ENCODE data around the gene DCAF7.

Gene DCAF7

DNA sequence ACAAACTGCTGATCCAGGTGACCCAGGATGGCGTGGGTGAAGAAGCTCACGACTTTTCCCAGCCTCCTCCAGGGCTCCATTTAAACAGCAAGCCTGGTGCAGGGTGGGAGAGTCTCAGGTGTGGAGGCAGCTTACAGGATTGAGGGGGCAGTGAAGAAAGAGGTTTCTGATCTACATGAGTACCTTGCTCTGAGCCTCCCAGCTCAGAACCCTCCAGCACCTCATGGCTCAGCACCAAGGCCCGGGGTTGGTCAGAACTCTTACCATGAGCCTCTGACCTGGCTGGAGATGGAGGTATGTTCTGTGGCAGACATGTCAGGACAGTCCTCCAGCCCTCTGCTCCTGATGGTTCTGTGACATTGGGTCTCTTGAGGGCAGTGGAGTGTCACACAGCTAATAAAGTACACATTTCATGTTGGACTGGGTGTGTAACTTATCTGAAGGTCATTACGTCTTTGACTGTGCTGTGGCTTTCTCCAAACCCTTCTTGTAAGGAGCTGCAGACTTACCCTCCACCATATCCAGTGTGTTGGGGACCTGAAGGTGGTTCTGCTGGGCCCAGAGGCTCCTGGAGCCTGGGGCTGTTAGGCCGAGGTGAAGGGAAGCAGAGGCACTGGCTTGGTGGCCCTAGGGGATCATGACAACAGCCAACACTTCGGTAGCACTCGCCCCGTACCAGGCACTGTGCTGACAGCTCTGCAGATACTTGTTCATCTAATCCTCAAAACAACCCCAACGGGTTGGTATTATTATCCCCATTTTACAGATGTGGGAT, 3.8 kb upstream of the DCAF7 start:
- DNase-seq: no peak

DNA sequence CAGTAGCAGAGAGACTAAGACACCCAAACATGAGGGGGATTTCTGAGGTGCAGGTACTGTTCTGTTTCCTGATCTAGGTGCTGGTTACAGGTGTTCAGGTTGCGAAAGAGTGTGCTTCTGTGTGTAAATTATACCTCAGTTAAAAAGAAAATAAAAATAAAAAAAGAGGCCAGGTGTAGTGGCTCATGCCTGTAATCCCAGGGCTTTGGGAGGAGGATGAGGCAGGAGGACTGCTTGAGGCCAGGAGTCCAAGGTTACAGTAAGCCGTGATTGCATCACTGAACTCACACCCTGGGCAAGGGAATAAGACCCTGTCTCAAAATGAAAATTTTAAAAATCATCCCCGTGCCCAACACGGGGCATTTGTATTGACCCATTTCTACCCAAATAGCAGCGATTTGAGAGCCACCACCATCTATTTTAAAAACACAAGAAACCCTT, 3.2 kb upstream of the DCAF7 start:
- DNase-seq: no peak

- no peak for DNase-seq
Measured at GRCh38 chr17:63549289-63549945, 860 bp upstream of the DCAF7 start.

GRCh38 chr17:63550817-63551639, 751 bp downstream of the DCAF7 start:
- peak; percentile 41 for DNase-seq

GRCh38 chr17:63552211-63552610, 1.9 kb downstream of the DCAF7 start:
- no peak for DNase-seq

DNA sequence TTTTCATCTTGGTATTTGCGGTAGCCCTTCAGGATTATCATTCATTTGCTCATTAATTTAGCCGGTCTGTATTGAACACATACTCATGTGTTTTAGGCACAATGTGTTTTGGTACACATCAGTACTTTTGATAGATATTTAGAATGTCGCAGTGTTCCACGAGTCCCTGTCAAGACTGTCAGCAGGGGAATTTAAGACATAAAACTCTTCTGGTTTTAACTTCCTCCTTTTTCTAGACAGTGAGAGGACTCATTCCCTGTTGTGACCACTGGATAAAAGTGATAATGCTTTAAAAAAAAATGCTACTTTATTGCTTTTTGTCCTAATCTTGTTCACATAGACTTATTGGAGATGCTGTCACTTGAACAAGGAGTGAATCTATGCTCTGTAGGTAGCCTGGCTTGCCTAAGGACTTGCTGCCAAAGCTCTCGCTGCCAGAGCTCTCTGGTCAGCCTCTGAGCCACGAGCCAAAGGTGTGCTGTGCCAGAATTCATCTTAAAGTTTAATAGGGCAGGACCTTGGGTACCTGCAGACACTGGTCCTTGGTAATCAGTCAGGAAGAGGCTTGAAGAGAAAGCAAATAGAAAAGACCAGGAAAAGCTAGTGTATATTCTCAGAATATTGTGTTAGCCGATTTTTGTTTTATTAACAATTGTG, 5.4 kb downstream of the DCAF7 start:
- DNase-seq: no peak

- DNase-seq: no peak
Measured at GRCh38 chr17:63557416-63557815, 7.1 kb downstream of the DCAF7 start.

GRCh38 chr17:63558441-63558840, 8.2 kb downstream of the DCAF7 start:
- no peak for DNase-seq

DNA sequence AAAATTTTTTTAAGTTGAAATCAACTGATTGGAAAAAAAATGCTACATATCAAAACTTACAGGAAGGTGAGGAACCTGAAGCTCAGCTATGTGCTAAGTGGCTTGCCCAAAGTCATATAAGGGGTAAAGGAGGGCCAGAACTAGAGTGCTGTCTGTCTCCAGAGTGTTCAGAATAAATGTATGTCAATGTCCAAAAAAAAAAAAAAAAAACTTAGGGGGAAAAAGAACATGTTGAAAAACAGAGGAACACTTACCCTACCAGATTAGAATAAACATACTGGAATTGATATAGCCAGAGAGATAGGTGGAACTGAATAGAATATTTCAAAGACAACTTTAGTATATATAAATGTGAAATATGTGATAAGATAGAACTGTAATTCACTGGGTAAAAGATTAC, 11.5 kb downstream of the DCAF7 start:
- no peak for DNase-seq

GRCh38 chr17:63563339-63563738, 13.1 kb downstream of the DCAF7 start:
- DNase-seq: no peak

DNA sequence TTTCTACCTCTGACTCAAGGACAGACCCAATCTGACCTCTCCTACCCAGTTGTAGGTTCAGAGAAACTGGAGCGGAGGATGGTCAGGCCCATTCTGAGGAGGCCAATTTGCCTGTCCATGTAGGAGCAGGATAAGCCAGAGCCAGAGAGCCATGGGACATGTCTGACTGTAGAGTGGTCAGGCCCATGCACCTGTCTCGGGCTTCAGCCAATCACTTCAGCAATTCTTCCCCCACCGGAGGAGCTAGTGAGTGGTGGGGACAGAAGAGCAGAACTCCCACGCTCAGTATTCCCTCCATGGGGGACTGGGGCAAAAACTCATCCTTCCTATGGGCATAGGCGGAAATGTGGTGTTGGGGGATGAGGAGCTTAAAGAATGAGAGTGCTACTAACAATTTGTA, 14.3 kb downstream of the DCAF7 start:
- DNase-seq: no peak

DNA sequence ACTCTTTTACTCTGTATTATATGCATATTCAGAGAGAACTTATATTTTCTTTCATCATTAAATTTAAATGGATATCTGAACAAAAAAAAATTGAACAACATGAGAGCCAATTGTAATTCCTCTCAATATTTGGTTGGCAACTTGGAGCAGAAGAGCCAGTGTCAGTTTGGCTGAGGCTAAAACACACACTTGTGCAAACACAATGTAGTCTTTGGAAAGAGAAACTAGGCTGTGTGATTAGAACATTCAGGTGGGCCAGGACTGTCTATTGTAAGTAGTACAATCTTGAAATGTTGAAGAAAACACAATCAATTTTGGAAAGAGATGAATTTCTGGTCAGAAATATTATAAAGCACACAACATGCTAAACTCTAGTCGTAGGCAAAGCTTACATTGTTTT, 17.0 kb downstream of the DCAF7 start:
- no peak for DNase-seq

DNA sequence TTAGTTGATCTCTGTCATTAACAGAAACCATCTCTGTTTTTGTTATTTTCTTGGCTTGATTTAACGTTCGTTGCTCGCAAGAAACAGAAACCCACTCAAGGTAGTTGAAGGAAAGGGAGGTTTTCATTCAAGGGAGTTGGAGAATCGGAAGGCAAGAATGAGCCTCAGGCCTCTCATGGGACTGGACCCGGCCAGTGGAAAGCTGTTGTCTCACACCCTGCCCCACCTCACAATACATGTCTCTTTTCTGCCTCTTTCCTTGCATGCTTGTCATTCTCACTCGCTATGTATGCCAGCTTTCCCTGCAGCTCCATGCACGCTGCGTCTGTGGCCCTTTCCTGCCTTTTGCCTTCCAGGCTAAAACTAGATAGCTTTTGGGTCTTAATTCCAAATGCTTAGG, 18.3 kb downstream of the DCAF7 start:
- no peak for DNase-seq

- DNase-seq: no peak
Measured at GRCh38 chr17:63571632-63572310, 21.5 kb downstream of the DCAF7 start.

DNA sequence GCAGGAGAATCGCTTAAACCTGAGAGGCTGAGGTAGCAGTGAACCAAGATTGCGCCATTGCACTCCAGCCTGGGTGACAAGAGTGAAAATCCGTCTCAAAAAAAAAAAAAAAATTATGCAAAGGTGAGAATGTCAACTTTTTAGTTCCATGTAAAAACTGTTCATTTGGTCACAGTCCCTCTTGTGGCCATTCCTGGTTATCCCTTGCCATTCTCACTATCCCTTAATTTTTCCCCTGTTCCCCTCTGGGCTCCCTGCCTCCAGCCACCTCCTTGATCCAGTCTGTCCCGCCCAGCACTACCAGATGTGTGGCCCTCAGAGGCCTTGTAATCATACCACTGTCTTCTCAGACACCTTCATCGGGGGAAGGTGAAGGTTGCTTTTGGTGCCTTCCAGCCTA, 23.4 kb downstream of the DCAF7 start:
- no peak for DNase-seq

- DNase-seq: no peak
Measured at GRCh38 chr17:63578027-63578768, 27.9 kb downstream of the DCAF7 start.

GRCh38 chr17:63578769-63579111, 28.5 kb downstream of the DCAF7 start:
- DNase-seq: no peak

GRCh38 chr17:63579633-63580032, 29.4 kb downstream of the DCAF7 start:
- DNase-seq: no peak

DNA sequence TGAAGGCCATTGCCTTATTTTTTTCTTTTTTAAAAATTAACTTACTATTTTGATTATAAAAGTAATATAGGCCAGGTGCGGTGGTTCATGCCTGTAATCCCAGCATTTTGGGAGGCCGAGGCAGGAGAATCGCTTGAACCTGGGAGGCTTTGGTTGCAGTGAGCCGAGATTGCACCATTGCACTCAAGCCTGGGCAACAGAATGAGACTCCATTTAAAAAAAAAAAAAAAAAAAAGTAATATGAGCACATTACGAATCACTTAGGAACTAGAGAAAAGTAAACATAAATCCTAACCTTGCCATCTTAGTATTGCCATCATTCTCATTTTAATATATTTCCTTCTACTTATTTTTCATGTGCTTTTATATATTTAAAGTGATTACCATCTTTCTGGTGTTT, 37.5 kb downstream of the DCAF7 start:
- no peak for DNase-seq

- DNase-seq: no peak
Measured at GRCh38 chr17:63588797-63589196, 38.5 kb downstream of the DCAF7 start.

DNA sequence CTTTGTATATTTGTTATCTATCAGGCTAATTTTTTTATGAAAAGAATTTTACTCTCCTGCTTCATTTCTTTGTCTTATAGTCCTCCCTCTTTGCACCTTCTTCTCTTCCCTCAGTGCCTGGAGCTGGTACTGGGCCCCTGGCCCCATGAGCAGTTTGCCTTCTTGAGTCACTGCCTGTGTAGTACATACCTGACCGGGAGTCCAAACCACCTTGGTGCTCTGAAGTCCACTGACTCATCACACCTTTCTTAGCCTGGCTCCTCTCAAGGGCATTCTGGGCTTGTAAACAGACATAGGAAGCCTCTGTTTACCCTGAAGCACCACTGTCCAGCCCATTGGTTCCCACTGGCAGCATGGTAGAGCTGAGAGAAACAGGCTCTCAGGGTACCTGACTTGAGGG, 39.4 kb downstream of the DCAF7 start:
- no peak for DNase-seq

DNA sequence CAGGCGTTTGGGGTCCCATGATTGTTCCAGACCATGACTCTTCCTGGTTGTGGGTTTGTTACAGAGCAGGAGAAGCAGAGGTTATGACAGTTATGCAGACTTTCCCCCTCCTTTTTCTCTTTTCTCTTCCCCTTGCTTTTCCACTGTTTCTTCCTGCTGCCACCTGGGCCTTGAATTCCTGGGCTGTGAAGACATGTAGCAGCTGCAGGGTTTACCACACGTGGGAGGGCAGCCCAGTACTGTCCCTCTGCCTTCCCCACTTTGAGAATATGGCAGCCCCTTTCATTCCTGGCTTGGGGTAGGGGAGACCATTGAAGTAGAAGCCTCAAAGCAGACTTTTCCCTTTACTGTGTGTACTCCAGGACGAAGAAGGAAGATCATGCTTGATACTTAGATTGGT, 42.5 kb downstream of the DCAF7 start:
- DNase-seq: no peak
